Upper lobe of left lung (tissue), 4 donors: ENCODE results near the gene NT5DC1.

Experiments used
- POLR2A ChIP-seq, 4 donors: fragments of 450-650 bp; IDR thresholded peaks; one replicate each; pipeline ENCODE4 v1.5.1; 2016 to 2017; ENCODE audit warnings: antibody characterized with exemption in 4 of 4, mild to moderate bottlenecking in 2 of 4
- TF ChIP-seq, protein P1 (sequence below), 6 experiments: fragments of 450-650 bp in 4 of 6; fragments of 200-600 bp in 2 of 6; sonication (generic) in 2 of 6; IDR thresholded peaks; one replicate each; pipeline ENCODE4 v1.5.1; 2016 to 2019; ENCODE audit warnings: antibody characterized with exemption in 6 of 6

DNA sequence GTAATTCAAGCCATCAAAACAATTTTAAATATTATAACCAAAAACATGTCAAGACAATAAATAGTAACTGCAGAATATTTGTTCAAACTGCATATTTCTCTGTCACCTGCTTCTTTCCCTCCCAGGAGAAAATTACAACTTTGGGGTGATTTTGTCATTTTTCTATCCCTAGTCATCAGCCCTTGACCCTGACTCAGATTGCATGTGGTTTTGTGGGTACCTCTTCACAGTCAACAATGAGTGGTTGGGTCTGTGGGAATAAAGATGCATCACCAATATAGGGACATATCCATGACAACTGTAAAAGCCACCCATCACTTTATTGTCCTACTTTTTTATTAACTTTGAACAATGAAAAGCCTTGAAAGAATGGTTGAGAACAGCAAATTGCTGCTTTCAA is 18.0 kb downstream of the NT5DC1 start:
- TF ChIP-seq, protein P1, sequence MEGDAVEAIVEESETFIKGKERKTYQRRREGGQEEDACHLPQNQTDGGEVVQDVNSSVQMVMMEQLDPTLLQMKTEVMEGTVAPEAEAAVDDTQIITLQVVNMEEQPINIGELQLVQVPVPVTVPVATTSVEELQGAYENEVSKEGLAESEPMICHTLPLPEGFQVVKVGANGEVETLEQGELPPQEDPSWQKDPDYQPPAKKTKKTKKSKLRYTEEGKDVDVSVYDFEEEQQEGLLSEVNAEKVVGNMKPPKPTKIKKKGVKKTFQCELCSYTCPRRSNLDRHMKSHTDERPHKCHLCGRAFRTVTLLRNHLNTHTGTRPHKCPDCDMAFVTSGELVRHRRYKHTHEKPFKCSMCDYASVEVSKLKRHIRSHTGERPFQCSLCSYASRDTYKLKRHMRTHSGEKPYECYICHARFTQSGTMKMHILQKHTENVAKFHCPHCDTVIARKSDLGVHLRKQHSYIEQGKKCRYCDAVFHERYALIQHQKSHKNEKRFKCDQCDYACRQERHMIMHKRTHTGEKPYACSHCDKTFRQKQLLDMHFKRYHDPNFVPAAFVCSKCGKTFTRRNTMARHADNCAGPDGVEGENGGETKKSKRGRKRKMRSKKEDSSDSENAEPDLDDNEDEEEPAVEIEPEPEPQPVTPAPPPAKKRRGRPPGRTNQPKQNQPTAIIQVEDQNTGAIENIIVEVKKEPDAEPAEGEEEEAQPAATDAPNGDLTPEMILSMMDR (IDR thresholded peaks at IDR 0.05), result no peak
- TF ChIP-seq POLR2A (IDR thresholded peaks at IDR 0.05), result no peak
